CD4-positive, alpha-beta memory T cell (primary cell): ENCODE results near the gene NAV1. TPM values are rescaled to one million over a fixed set of nuclear protein-coding genes. Genes with fewer than 3 reads are reported as not detected.
"Not testable (repeated sequence)": the region's sequence is repeated elsewhere in the genome, so short reads cannot be mapped to it uniquely, and the experiment has no call there.

Source experiments
- CTCF ChIA-PET: fragments of 350-600 bp; sonication (Branson Sonifier 250); formaldehyde crosslinking; loops from one replicate; lab custom pipeline; 2021; ENCODE audit warnings: inconsistent platforms; ENCODE audit not compliant: partially characterized antibody; lab: Charles Lee
- POLR2A ChIA-PET: fragments of 350-600 bp; sonication (Branson Sonifier 250); formaldehyde crosslinking; loops from one replicate; lab custom pipeline; 2021; ENCODE audit not compliant: partially characterized antibody; lab: Charles Lee
- DNase-seq, 5 donors: peaks; one replicate each; pipeline versions ENCODE4 v3.0.0 to v3.0.0-alpha.2; 2020 to 2022; ENCODE audit warnings: mixed read lengths in 1 of 5
- H3K27ac ChIP-seq: one replicate; pipeline ENCODE4 v1.7.0; 2013; ENCODE audit warnings: low read depth, low read length
- H3K27me3 ChIP-seq: 2 replicates; pipeline ENCODE4 v1.7.0; 2013; ENCODE audit warnings: mild to moderate bottlenecking, low read length, moderate library complexity; ENCODE audit not compliant: insufficient read depth
- H3K36me3 ChIP-seq: 2 replicates; pipeline ENCODE4 v1.7.0; 2013; ENCODE audit warnings: mild to moderate bottlenecking, low read length, moderate library complexity; ENCODE audit not compliant: insufficient read depth
- H3K4me1 ChIP-seq: 2 replicates; pipeline ENCODE4 v1.7.0; 2013; ENCODE audit warnings: mild to moderate bottlenecking, low read length, moderate library complexity; ENCODE audit not compliant: insufficient read depth
- H3K4me3 ChIP-seq, 2 donors: one replicate each; pipeline ENCODE4 v1.7.0; 2013; ENCODE audit warnings: low read length in 2 of 2, mild to moderate bottlenecking in 1 of 2
- H3K9me3 ChIP-seq, 2 donors: one replicate each; pipeline ENCODE4 v1.7.0; 2013; ENCODE audit warnings: low read length in 2 of 2, control low read depth in 1 of 2; ENCODE audit not compliant: control insufficient read depth in 1 of 2
- H3K27ac Mint-ChIP-seq, 7 donors: one replicate each; pipeline ENCODE4 v1.8.0; 2020 to 2021; ENCODE audit warnings: mixed read lengths in 7 of 7, mild to moderate bottlenecking in 6 of 7, inconsistent platforms in 3 of 7, moderate library complexity in 3 of 7
- H3K27me3 Mint-ChIP-seq, 2 donors: one replicate each; pipeline ENCODE4 v1.8.0; 2020 to 2021; ENCODE audit warnings: mixed read lengths in 2 of 2
- H3K36me3 Mint-ChIP-seq, 2 donors: one replicate each; pipeline ENCODE4 v1.8.0; 2020 to 2021; ENCODE audit warnings: mixed read lengths in 2 of 2, inconsistent platforms in 1 of 2, mild to moderate bottlenecking in 1 of 2
- H3K4me1 Mint-ChIP-seq, 4 donors: one replicate each; pipeline ENCODE4 v1.8.0; 2020 to 2021; ENCODE audit warnings: mixed read lengths in 4 of 4, mild to moderate bottlenecking in 1 of 4
- H3K4me3 Mint-ChIP-seq, 8 donors: one replicate each; pipeline ENCODE4 v1.8.0; 2020 to 2021; ENCODE audit warnings: mixed read lengths in 8 of 8, mild to moderate bottlenecking in 7 of 8, moderate library complexity in 6 of 8, inconsistent platforms in 3 of 8
- H3K9me3 Mint-ChIP-seq, 8 donors: one replicate each; pipeline ENCODE4 v1.8.0; 2020 to 2021; ENCODE audit warnings: mixed read lengths in 8 of 8, mild to moderate bottlenecking in 5 of 8, inconsistent platforms in 3 of 8, moderate library complexity in 1 of 8
- intact Hi-C: fragments of 100-400 bp; cut with micrococcal nuclease; formaldehyde crosslinking; loops from one replicate; pipeline ENCODE4 v1.15.1; 2023
- polyA plus RNA-seq, 2 donors: library from polyadenylated mRNA; unstranded; fragments of 300-500 nt; fragmentation: Illumina TruSeq; gene quantifications; one replicate each; pipeline ENCODE4 v1.2.3, GENCODE V29; 2021
- total RNA-seq, 2 experiments: library from RNA; stranded (reverse); gene quantifications; one replicate each; pipeline ENCODE4 v1.2.3, GENCODE V29; 2021

The NAV1 gene
- total and polyA plus RNA-seq, 4 experiments from 2014 or later: 0.29 to 4.7 (median 3.7) TPM

GRCh38 chr1:201549522-201549921, 10.6 kb downstream of the NAV1 start:
- H3K27ac ChIP-seq, H3K4me3 Mint-ChIP-seq, intact Hi-C loops, H3K36me3 ChIP-seq, H3K27me3 ChIP-seq, H3K27me3 Mint-ChIP-seq, H3K4me3 ChIP-seq, H3K4me1 ChIP-seq, H3K27ac Mint-ChIP-seq, H3K9me3 ChIP-seq, H3K36me3 Mint-ChIP-seq, H3K9me3 Mint-ChIP-seq, DNase-seq, POLR2A ChIA-PET, H3K4me1 Mint-ChIP-seq: not testable (repeated sequence)
- CTCF ChIA-PET: interaction anchor here (1.0 to 1.3 kb wide), 2 partner anchors 10 to 35 kb away, joined by 3 read pairs; no protein-coding TSS in a partner anchor

GRCh38 chr1:201551096-201551495, 12.2 kb downstream of the NAV1 start:
- peaks cover 0 to 3% of the 10 kb centered on the region in 2 donors for H3K36me3 Mint-ChIP-seq
- intact Hi-C loops: no loop called here
- no peaks in the 10 kb centered on the region for H3K27me3 Mint-ChIP-seq
- no peak overlapping the region for H3K27ac ChIP-seq
- H3K27ac Mint-ChIP-seq: no peak overlapping the region
- H3K9me3 Mint-ChIP-seq: no peaks in the 10 kb centered on the region
- H3K27me3 ChIP-seq: no peaks in the 10 kb centered on the region
- H3K4me3 Mint-ChIP-seq: no peak overlapping the region
- ChIA-PET CTCF (interaction anchor here (1.5 to 2.1 kb wide), 2 partner anchors 8 to 10 kb away, joined by 5 to 8 read pairs; no protein-coding TSS in a partner anchor), POLR2A (no interaction called here)
- H3K36me3 ChIP-seq: no peaks in the 10 kb centered on the region
- no peaks in the 10 kb centered on the region for H3K4me1 ChIP-seq
- H3K4me1 Mint-ChIP-seq: no peaks in the 10 kb centered on the region
- no peaks in the 10 kb centered on the region for H3K9me3 ChIP-seq
- H3K4me3 ChIP-seq: no peak overlapping the region
- DNase-seq: no peak

GRCh38 chr1:201551877-201552731, 13.2 kb downstream of the NAV1 start:
- H3K4me3 Mint-ChIP-seq: no peak overlapping the region
- ChIA-PET POLR2A (no interaction called here), CTCF (interaction anchor here (1.5 to 2.1 kb wide), 2 partner anchors 7 to 9 kb away, joined by 5 to 8 read pairs; no protein-coding TSS in a partner anchor)
- Histone ChIP-seq H3K27me3 (no peaks in the 10 kb centered on the region), H3K4me3 (no peak overlapping the region), H3K9me3 (no peaks in the 10 kb centered on the region), H3K36me3 (no peaks in the 10 kb centered on the region), H3K4me1 (no peaks in the 10 kb centered on the region), H3K27ac (no peak overlapping the region)
- H3K4me1 Mint-ChIP-seq: no peaks in the 10 kb centered on the region
- intact Hi-C loops: no loop called here
- DNase-seq: no peak
- no peaks in the 10 kb centered on the region for H3K9me3 Mint-ChIP-seq
- no peak overlapping the region for H3K27ac Mint-ChIP-seq
- H3K36me3 Mint-ChIP-seq: peaks cover 0 to 3% of the 10 kb centered on the region in 2 donors
- H3K27me3 Mint-ChIP-seq: no peaks in the 10 kb centered on the region

- Mint-ChIP-seq H3K27me3 (no peaks in the 10 kb centered on the region), H3K4me1 (no peaks in the 10 kb centered on the region), H3K36me3 (peaks cover 0 to 3% of the 10 kb centered on the region in 2 donors), H3K9me3 (no peaks in the 10 kb centered on the region), H3K4me3 (no peak overlapping the region), H3K27ac (no peak overlapping the region)
- H3K9me3 ChIP-seq: no peaks in the 10 kb centered on the region
- H3K27ac ChIP-seq: no peak overlapping the region
- intact Hi-C loops: no loop called here
- no peaks in the 10 kb centered on the region for H3K4me1 ChIP-seq
- ChIA-PET POLR2A (no interaction called here), CTCF (no interaction called here)
- H3K27me3 ChIP-seq: no peaks in the 10 kb centered on the region
- H3K4me3 ChIP-seq: no peak overlapping the region
- H3K36me3 ChIP-seq: no peaks in the 10 kb centered on the region
- DNase-seq: no peak
Observed at GRCh38 chr1:201552941-201553351, 14.0 kb downstream of the NAV1 start.

- no peaks in the 10 kb centered on the region for H3K9me3 Mint-ChIP-seq
- H3K4me3 ChIP-seq: no peak overlapping the region
- ChIA-PET POLR2A (no interaction called here), CTCF (no interaction called here)
- no peak overlapping the region for H3K27ac ChIP-seq
- peaks cover 0 to 2% of the 10 kb centered on the region in 2 donors for H3K36me3 Mint-ChIP-seq
- no peaks in the 10 kb centered on the region for H3K4me1 Mint-ChIP-seq
- H3K27me3 ChIP-seq: no peaks in the 10 kb centered on the region
- no peaks in the 10 kb centered on the region for H3K36me3 ChIP-seq
- H3K27me3 Mint-ChIP-seq: no peaks in the 10 kb centered on the region
- no peak for DNase-seq
- no peak overlapping the region for H3K4me3 Mint-ChIP-seq
- intact Hi-C loops: no loop called here
- no peak overlapping the region for H3K27ac Mint-ChIP-seq
- H3K9me3 ChIP-seq: no peaks in the 10 kb centered on the region
- no peaks in the 10 kb centered on the region for H3K4me1 ChIP-seq
Observed at GRCh38 chr1:201553496-201554189, 14.7 kb downstream of the NAV1 start.

GRCh38 chr1:201554190-201554600, 15.3 kb downstream of the NAV1 start:
- Mint-ChIP-seq H3K4me3 (no peak overlapping the region), H3K4me1 (no peaks in the 10 kb centered on the region)

GRCh38 chr1:201554789-201555592, 16.1 kb downstream of the NAV1 start:
- Histone ChIP-seq H3K27me3 (no peaks in the 10 kb centered on the region), H3K9me3 (no peaks in the 10 kb centered on the region), H3K4me3 (no peak overlapping the region), H3K36me3 (no peaks in the 10 kb centered on the region), H3K27ac (no peak overlapping the region), H3K4me1 (no peaks in the 10 kb centered on the region)
- ChIA-PET POLR2A (no interaction called here), CTCF (interaction anchor here (1.9 kb wide), 1 partner anchor 42 kb away, joined by 6 read pairs; no protein-coding TSS in a partner anchor)
- Mint-ChIP-seq H3K4me3 (no peak overlapping the region), H3K27ac (no peak overlapping the region), H3K9me3 (no peaks in the 10 kb centered on the region), H3K27me3 (no peaks in the 10 kb centered on the region), H3K4me1 (peaks cover 0 to 4% (median 3%) of the 10 kb centered on the region in 4 donors), H3K36me3 (no peaks in the 10 kb centered on the region)
- DNase-seq: no peak
- intact Hi-C loops: no loop called here

More at GRCh38 chr1:201554190-201554600, 15.3 kb downstream of the NAV1 start:
- no peak overlapping the region for H3K4me3 ChIP-seq
- ChIA-PET CTCF (no interaction called here), POLR2A (no interaction called here)
- no peak overlapping the region for H3K27ac ChIP-seq
- Mint-ChIP-seq H3K27me3 (no peaks in the 10 kb centered on the region), H3K9me3 (no peaks in the 10 kb centered on the region), H3K36me3 (no peaks in the 10 kb centered on the region), H3K27ac (no peak overlapping the region)
- H3K4me1 ChIP-seq: no peaks in the 10 kb centered on the region
- no peak for DNase-seq
- intact Hi-C loops: no loop called here
- H3K27me3 ChIP-seq: no peaks in the 10 kb centered on the region
- no peaks in the 10 kb centered on the region for H3K9me3 ChIP-seq
- no peaks in the 10 kb centered on the region for H3K36me3 ChIP-seq
